ENCODE results near the gene NAA20.

The NAA20 gene

DNA sequence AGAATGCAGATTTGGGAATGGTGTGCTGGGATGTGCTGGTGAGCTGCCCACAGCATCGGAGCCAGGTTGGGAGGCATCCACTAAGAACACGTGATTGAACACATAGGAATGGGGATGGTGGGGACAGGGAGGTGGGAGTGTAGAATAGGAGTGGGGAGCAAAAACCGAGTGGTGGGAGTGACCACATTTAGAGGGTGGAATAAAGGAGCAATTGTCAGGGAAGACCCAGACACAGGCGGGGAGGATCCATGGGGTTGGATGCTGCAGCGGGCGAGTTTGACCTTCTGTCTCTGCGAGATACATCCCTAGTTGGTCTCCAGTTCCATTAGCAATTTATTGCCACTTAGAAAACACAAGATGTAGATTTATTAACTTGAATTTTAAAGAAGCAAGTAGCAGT is 4.7 kb downstream of the NAA20 start:
- no peak for DNase-seq

DNA sequence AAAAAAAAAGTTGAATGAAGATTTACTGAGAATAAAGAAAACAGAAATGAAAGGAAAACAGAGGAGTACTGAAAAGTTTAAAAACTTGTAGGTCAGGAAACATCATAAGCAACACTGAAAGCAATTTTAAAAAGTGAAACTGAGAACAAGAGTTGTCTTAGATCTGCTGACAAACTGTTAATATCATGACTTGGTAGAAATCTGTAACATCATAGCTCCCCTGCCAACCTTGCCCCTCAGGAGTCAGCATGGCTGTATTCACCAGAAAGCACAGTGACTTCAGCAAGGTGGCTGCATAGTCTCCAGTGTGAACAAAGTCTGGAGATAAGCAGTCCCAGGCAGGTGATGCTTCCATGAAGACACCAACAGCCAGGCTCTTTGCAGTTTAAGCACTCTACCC is 5.3 kb downstream of the NAA20 start:
- DNase-seq = no peak

DNA sequence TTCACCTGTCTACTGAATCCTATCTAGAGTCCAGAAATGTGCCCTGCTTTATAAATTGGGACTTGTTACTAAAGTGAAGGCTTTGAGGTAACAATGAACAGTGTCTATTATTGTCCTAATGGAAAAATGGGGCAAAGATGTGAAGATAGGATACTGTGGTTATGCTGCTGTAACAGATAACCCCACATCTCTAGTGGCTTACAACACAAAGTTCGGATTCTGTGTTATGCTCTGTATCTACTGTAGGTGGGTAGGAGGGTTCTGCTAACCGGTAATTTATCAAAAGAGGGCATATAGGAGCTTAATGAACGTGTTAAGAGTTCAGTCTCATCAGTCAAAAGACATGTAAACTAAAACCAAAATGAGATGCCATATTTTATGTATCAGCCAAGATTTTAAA is 6.2 kb downstream of the NAA20 start:
- no peak for DNase-seq

DNA sequence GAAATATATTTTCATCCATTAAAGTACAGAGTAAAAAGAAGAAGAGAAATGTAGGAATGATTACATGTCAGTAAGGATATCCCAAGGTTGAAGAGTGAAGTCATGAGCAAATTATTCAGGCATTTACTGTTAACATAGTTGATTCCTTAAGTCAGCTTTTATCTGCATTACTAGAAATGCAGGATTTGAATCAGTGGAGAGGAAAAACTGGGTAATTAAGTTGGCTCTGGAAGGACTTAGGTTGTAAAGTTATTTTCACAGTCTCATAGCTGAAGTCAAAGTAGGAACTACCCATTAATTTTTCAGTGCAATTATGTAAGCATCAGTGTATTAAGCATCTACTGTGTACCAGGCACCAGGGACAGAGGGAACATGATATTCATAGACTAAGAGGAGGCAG is 7.8 kb downstream of the NAA20 start:
- DNase-seq = no peak

GRCh38 chr20:20027284-20027683 is 10.1 kb downstream of the NAA20 start:
- no peak for DNase-seq

DNA sequence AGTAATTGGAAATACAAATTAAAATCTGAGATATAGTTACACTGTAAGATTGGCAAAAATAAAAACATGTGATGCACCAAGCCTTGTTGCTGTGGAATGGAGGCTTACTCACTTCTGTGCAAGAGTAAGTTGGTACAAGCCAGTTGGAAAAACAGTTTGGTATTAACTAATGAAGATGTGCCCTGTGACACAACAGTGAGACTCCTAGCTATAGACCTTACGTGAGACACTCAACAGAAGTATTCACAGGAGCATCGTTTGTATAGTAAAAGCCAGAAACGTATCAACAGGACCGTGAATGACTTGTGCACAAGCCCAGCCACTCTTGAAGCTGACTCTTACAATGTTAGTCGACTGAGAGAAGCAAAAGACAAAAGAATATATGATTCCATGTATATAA is 14.6 kb downstream of the NAA20 start:
- no peak for DNase-seq

DNA sequence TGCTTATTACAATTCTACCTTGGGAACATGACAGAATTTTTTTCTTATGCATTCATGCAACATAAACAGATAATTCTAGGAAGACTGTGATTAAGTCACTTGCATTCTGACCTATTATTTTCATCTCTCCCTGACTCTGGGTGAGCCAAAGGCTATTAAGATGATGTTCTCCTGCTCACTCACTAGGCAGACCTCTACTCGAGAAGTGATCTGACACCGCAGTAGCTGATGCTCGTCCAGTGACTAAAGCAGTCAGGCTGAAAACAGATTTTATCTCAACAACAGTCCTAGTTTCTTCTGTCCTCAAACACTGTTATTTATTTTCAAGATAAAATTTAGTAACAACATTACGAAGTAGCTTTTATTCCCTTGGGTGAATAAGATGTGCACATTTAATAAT is 17.3 kb downstream of the NAA20 start:
- no peak for DNase-seq

- no peak for DNase-seq
These were observed 19.6 kb downstream of the NAA20 start for GRCh38 chr20:20036756-20037155.

DNA sequence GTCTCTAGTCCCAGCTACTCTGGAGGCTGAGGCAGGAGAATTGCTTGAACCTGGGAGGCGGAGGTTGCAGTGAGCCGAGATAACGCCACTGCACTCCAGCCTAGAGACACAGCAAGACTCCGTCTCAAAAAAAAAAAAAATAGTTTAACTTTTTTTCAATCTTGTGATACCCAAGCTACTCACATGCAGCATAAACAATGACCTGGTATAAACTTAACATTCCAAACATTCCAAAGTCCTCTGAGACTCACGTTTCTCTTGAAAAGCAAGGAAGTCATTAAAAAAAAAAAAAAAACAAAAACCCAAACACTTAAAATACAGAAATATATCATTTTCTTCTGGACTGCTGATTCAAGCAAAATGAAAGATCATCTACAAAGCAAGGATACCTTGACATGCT is 20.8 kb downstream of the NAA20 start:
- no peak for DNase-seq

DNA sequence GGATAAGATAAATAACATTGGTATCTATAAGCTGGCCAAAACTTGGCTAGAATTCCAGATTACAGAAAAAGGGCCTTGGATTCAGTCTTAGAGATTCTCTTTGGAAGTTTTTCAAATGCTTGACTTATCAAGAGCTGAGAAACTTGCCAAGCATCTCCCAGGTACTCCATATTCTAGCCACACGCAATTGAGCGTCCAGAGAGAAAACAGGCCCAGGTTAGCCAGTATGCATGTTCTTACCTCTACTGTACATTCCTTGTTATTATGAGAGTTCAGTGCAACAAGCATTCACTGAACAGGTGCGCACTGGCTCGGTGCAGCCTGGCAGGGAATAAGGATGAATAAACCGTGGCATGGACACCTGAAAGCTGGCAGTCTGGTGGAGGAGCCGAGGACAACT is 21.4 kb downstream of the NAA20 start:
- no peak for DNase-seq

DNA sequence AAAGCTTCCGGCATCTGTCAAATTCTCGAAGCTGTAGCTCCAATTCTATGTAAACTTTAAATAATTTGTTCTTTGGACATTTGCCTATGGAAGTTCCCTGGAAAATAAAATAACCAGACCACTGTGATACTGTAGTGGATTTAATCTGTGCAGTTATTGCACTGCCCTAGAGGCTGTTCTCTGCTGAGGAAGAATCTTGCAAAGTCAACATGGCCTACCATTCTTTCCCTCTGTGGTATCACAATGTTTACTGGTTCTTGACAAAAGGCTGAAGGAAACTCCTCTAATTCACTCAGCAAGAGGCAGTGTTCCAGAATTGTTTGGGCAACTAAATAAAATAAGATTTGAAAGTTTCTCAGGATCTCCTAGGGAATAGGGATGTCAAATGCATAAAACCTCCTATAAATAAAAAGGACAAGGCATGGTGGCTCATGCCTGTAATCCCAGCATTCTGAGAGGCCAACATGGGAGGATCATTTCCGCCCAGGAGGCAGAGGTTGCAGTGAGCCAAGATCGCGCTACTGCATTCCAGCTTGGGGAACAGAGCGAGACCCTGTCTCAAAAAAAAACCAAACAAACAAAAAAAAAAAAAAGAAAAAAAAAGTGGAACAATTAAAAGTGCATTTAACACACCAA is 22.7 kb downstream of the NAA20 start:
- no peak for DNase-seq

DNA sequence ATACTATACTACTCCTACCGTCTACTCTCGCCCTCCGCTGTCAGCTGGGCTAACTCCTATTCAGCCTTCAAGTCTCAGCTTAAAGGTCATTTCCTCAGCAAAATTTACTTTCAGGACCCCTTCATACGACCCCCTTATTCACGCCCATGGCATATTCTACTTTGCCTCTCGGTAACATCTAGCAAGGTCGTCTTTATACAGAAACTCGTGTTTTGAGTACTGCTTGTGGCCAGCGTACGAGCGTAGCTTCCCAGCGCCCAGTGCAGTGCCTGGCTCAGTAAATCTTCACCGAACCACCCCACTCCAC is 34.6 kb downstream of the NAA20 start:
- DNase-seq = no peak

DNA sequence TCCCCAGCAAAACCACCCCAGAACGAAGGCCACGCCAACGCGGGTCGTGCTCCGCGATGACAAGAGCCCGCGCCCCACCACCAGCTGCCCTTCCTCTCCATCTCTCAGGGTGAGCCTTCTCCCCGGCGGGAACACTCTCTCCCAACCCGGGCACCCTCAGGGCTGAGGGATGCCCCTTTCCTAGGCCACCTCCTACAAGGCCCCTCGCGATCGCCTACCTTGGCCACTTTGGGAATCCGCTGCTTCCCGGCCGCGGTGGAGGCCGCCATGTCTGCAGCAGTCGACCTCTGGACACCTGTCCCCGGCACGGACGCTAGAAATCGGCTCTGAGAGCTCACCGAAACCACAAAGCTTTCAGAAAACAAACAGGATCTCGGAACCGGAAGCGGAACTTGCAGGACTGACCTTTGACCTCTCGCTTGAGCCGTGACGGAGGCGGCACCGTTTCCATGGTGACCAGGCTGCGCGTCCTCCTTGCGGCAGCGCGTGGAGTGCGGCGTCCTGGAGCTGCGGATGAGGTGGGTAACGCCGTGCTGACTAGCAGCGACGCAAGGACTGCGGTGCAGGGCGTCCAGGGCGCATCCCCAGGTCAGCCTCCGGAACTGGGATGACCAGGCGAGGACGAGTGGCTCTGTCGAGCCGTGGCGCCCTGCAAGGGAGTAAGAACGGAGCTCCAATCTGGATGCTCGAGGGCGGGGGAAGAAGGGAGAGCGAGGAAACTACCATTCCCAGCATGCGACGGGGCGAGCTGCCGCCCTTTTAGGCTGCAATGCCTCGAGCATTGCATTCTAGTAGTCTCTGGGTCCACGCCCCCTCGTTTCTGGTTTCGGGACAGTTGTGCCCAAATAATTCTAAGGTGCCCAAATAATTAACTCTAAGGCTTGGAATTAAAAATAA is 35.2 kb downstream of the NAA20 start, which contains the start of the genes CFAP61 and CRNKL1:
TSS of gene CFAP61 (plus strand) at position 459 of the 897 bp plus-strand sequence. CDS start 4,122 bp downstream, outside the sequence.
TSS of gene CRNKL1 (minus strand) at position 393 of the 897 bp plus-strand sequence. CDS start at position 269, 124 bp downstream.
- peak; percentile 90 to 91 for DNase-seq

- no peak for DNase-seq
These were observed 43.3 kb downstream of the NAA20 start for GRCh38 chr20:20060234-20060998.

DNA sequence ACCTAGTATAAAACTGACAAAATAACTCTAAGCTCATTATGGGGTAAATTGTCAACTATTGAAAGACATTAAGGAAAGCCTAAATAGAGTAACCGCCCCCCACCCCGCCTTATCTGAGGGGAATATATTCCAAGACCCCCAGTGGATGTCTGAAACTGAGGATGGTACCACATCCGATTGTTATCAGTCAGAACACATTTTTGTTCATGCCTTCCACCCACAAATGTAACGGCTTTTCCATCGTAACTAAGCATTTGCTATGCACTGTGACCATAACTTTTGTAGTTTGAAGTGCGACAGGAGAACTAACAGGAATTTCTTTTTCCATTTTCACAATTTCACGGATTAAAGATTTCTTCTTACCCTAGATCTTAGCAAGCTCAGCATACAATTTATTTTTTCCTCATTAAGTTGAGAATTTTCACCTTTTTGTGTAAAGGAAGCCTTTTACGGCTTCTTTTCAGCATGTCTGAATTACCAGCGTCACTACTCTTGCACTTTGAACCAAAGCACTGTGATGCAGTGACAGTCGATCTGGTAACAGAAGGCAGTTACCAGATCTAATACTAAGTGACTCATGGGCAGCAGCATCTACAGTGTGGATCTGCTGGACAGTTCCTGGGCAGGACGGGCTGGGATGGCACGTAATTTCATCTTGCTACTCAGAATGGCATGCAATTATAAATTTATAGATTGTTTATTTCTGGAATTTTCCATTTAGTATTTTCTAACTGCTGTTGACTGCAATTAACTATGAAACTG is 47.0 kb downstream of the NAA20 start:
- no peak for DNase-seq

DNA sequence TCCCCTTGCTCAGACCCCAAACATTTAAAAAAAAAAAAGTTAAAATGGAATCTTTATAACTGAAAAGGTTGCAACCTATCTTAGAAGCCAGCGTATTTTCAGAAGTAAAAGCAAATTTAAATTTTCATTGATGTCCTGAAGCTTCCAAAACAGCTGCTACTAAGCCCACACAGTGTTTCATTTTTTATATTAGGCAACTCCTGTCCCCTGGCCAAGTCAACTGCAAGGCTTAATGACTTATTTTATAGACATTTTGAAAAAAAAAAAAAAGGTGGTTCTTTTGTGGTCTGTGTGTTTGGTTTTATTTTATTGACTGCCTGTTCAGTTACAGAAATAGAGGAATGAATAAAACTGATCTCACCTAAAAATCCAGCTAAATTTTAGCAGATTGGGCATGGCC is 48.2 kb downstream of the NAA20 start:
- no peak for DNase-seq

- no peak for DNase-seq
These were observed 53.9 kb downstream of the NAA20 start for GRCh38 chr20:20070871-20071726.

- no peak for DNase-seq
These were observed 56.7 kb downstream of the NAA20 start for GRCh38 chr20:20073801-20074371.

DNA sequence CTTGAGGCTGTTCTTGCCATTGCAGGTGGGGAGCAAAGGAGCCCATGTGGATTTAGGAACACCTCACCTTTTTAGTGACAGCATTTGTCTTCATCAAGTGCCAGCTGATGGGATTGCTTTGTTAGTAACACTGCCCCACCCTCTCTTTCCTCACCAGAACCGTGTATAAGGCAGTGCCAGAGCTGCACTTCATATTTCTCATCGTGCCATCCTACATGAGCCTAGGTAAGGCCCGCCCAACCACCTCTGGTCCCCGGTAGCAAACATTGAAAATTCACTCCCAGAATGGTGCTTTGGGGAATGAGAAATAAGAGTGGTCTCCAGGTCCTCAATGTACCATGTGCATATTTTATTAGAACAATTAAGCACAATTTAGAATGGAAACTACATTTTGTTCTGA is 57.9 kb downstream of the NAA20 start:
- no peak for DNase-seq

GRCh38 chr20:20076297-20077065 is 59.3 kb downstream of the NAA20 start:
- DNase-seq = no peak

GRCh38 chr20:20078041-20078440 is 60.9 kb downstream of the NAA20 start:
- no peak for DNase-seq

Measured in AML-193 (cell line).